ENCODE measurements around the gene C17orf100.

DNA sequence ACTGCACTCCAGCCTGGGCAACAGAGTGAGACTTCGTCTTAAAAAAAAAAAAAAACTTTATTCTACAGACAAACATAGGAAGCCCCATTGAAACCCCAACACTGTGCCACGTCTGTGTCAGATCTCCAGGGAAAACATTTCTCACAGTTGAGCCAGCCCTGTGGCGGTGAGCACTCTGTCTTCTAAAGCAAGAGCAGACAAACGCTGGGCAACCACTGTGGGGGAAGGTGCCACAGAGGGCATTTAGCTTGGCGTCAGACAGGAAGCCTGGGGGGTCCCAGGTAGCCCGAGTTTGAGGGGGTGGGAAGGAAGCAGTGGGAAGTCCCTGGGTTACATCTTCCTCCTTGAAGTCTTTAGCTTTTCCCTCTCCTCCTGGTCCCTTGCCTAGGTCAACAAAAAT lies 16.0 kb downstream of the C17orf100 start:
- TF ChIP-seq, protein P1, sequence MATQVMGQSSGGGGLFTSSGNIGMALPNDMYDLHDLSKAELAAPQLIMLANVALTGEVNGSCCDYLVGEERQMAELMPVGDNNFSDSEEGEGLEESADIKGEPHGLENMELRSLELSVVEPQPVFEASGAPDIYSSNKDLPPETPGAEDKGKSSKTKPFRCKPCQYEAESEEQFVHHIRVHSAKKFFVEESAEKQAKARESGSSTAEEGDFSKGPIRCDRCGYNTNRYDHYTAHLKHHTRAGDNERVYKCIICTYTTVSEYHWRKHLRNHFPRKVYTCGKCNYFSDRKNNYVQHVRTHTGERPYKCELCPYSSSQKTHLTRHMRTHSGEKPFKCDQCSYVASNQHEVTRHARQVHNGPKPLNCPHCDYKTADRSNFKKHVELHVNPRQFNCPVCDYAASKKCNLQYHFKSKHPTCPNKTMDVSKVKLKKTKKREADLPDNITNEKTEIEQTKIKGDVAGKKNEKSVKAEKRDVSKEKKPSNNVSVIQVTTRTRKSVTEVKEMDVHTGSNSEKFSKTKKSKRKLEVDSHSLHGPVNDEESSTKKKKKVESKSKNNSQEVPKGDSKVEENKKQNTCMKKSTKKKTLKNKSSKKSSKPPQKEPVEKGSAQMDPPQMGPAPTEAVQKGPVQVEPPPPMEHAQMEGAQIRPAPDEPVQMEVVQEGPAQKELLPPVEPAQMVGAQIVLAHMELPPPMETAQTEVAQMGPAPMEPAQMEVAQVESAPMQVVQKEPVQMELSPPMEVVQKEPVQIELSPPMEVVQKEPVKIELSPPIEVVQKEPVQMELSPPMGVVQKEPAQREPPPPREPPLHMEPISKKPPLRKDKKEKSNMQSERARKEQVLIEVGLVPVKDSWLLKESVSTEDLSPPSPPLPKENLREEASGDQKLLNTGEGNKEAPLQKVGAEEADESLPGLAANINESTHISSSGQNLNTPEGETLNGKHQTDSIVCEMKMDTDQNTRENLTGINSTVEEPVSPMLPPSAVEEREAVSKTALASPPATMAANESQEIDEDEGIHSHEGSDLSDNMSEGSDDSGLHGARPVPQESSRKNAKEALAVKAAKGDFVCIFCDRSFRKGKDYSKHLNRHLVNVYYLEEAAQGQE (IDR thresholded peaks at IDR 0.05), result no peak
- TF ChIP-seq, protein P2, sequence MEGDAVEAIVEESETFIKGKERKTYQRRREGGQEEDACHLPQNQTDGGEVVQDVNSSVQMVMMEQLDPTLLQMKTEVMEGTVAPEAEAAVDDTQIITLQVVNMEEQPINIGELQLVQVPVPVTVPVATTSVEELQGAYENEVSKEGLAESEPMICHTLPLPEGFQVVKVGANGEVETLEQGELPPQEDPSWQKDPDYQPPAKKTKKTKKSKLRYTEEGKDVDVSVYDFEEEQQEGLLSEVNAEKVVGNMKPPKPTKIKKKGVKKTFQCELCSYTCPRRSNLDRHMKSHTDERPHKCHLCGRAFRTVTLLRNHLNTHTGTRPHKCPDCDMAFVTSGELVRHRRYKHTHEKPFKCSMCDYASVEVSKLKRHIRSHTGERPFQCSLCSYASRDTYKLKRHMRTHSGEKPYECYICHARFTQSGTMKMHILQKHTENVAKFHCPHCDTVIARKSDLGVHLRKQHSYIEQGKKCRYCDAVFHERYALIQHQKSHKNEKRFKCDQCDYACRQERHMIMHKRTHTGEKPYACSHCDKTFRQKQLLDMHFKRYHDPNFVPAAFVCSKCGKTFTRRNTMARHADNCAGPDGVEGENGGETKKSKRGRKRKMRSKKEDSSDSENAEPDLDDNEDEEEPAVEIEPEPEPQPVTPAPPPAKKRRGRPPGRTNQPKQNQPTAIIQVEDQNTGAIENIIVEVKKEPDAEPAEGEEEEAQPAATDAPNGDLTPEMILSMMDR (IDR thresholded peaks at IDR 0.05; ENCODE audit: low read depth, low read length, missing input control), result no peak
- TF ChIP-seq, protein P3, sequence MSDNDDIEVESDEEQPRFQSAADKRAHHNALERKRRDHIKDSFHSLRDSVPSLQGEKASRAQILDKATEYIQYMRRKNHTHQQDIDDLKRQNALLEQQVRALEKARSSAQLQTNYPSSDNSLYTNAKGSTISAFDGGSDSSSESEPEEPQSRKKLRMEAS (IDR thresholded peaks at IDR 0.05), result no peak
- TF ChIP-seq, protein P4, sequence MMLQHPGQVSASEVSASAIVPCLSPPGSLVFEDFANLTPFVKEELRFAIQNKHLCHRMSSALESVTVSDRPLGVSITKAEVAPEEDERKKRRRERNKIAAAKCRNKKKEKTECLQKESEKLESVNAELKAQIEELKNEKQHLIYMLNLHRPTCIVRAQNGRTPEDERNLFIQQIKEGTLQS (IDR thresholded peaks at IDR 0.05), result no peak
